HG03520 (cell line): ENCODE data around the gene TMEM200B.
"Not testable (repeated sequence)": the region's sequence is repeated elsewhere in the genome, so short reads cannot be mapped to it uniquely, and the experiment has no call there.

Experiments used
- ATAC-seq: cut with Tn5 transposase; IDR thresholded peaks from one replicate; pipeline ENCODE4 v1.9.1; 2021; ENCODE audit warnings: mild to moderate bottlenecking, moderate library complexity; ENCODE audit not compliant: unreplicated experiment

Gene TMEM200B

DNA sequence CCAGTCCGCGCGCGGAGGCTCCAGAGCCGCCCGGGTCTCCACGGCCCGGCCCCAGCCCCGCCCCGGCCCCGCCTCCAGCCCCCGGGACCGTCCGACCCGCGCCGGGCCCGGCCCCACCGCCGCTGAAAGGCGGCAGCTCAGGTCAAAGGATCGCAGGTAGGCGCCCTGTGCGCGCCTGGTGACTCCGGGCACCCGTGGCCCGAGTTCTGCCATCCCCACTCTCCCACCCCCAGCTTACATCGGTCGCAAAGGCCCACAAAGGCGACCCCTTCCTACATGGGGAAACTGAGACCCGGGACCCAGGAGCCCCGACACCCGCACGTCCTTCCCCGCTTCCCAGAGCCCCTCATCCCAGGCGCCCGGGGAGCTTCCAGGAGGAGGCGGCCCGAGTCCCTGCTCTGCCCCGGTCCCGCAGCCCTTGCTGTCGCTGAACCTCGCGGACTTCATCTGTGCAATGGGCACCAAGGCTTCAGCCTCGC, at the start of gene TMEM200B:
Gene TMEM200B (minus strand): TSS at position 17 of the 479 bp plus-strand sequence. CDS start 2,075 bp downstream, outside the sequence.
- no peak for ATAC-seq

DNA sequence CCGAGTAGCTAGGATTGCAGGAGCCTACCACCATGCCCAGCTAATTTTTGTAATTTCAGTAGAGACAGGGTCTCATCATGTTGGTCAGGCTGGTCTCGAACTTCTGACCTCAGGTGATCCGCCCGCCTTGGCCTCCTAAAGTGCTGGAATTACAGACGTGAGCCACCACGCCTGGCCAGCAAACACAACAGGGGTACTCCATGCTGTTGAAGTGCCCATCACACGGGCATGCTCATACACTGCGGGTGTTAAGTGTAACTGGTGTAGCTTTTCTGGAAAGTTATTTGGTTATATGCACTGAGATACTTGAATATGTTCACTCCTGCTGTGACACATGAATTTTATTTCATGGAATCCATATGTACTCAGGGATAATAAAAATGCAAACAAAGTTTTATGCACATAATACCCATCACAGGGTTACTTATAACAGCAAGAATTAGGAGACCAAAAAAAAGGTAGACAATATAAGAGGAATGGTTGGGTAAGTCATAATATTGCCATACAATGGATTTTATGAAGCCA, 48.8 kb upstream of the TMEM200B start:
- no peak for ATAC-seq

- no peak for ATAC-seq
Measured at GRCh38 chr1:29171521-29171920, 47.8 kb upstream of the TMEM200B start.

DNA sequence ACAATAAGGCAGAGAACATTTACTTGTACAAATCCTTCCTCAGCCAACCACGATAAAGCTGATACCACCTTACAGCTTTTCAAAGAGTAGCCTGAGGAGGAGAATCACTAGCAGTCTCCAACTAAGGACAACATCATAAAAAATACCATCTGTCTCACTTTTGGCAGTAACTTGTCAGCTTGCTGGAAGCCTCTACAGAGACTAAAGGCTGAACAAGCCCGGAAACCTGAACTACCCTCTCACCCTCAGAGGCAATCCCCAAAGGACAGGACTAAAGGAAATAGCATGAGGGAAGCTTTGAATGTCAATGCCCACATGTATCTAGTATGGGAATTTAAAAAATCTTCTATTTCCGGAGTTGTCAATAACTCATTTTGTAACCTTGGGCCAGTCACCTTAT, 47.4 kb upstream of the TMEM200B start:
- ATAC-seq = no peak

- ATAC-seq = no peak
Measured at GRCh38 chr1:29169976-29170375, 46.3 kb upstream of the TMEM200B start.

- ATAC-seq = no peak
Measured at GRCh38 chr1:29167904-29168303, 44.2 kb upstream of the TMEM200B start.

DNA sequence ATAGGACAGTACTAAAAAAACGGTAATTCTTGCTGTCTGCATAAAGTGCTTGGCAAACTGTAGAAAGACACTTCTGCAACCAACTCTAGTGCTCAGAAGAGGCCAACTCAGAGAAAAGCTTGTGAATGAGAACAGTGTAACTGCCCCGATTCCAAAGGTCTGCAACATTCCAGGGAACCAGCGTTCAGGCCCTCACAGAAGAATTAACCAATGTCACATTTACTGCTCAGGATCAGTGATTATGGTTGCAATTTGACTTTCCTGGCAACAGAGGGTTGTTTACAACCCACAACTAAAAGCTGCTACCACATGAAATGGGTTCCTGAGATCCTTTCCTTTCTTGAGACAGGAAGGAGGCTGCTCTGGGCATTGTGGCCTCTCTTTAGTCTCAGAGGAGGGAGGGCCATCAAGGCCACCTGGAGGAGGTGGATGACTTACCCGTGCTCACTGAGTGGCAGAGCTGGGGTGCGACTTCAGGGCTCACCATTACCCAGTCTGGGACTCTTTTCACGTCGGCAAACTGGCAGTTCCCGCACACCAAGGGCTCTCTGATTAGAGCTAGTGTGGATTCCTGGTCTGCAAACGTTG, 42.7 kb upstream of the TMEM200B start:
- no peak for ATAC-seq

GRCh38 chr1:29164588-29164987, 40.9 kb upstream of the TMEM200B start:
- no peak for ATAC-seq

DNA sequence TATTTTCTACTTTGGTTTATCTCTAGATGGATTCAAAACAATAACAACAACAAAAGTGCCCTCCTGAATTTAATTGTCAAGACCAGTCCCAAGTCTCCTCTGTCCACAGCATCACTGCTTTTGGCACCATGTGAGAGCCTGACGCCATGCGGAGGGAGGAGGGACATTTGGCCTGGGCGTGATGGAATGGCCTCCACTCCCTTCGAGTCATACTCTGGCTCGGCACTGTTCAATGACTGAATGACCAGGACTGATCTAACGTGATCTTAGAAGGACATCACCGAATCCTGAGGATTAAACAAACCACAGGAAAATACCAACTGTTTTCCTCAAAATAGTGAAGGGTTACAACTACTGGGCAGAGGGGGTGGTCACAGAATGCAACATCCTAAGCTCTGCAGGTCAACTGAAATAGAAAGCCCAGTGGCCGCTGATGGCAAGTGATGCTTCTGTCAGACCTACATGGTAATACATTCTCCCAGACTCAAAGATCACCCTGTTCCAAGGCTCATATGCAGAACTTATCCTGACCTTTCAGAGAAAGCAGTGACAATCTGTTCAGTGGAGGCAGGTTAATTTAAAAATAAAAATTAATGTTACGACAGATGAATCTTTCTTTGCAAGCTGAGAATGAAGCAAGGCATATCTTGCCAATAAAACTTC, 38.9 kb upstream of the TMEM200B start:
- no peak for ATAC-seq

- no peak for ATAC-seq
Measured at GRCh38 chr1:29162025-29162424, 38.3 kb upstream of the TMEM200B start.

GRCh38 chr1:29159773-29160172, 36.1 kb upstream of the TMEM200B start:
- ATAC-seq = no peak

DNA sequence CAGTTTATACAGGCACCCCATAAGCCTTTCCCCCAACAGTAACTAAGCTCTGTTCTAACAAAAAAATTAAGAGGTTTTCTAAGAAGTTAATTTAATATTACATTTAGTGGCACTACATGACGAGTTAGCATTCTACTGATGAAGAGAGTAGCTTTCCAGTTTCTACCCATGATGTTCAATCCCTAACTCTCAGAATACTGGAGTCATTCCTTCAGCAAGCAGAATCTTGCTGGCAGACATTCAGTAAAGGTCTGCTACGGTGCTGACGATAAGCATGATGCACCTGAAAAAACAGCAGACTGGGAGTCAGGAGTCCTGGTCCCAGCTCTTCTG, 33.5 kb upstream of the TMEM200B start:
- ATAC-seq = no peak

DNA sequence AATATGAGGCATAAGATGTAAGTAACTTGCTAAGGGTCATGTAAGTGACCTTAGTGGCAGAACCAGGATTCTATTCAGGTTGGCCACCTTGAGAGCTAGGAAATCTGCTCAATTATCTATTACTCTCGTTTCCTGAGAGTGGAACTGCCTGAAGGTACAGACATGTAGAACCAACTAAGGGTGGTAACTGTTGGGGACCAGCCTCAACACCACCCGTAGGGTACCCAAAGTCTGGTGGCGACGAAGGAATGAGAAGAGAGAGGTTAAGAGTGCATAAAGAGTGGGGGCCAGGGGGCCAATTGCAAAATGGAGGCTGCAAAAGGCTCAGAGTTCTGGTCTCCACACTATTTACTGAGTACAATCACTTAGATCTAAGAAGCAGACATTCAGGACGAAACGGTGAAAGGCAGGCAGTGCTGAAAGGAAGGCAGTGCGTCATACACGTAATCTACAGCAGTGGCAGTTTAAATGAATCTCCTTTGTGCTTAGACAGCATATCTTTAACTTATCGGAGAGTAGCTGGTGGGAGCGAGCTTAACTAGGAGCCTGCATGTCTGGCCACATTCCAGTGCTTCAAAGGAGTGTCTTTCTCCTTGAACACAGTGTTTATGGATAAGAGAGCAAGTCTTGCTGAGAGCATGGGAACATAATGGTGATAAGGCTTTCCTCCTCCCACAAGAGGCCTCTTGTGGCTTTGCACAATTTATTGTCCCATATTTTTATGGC, 33.0 kb upstream of the TMEM200B start:
- no peak for ATAC-seq

GRCh38 chr1:29152046-29152805, 28.5 kb upstream of the TMEM200B start:
- ATAC-seq = no peak

- not testable (repeated sequence) for ATAC-seq
Measured at GRCh38 chr1:29150346-29150745, 26.6 kb upstream of the TMEM200B start.

DNA sequence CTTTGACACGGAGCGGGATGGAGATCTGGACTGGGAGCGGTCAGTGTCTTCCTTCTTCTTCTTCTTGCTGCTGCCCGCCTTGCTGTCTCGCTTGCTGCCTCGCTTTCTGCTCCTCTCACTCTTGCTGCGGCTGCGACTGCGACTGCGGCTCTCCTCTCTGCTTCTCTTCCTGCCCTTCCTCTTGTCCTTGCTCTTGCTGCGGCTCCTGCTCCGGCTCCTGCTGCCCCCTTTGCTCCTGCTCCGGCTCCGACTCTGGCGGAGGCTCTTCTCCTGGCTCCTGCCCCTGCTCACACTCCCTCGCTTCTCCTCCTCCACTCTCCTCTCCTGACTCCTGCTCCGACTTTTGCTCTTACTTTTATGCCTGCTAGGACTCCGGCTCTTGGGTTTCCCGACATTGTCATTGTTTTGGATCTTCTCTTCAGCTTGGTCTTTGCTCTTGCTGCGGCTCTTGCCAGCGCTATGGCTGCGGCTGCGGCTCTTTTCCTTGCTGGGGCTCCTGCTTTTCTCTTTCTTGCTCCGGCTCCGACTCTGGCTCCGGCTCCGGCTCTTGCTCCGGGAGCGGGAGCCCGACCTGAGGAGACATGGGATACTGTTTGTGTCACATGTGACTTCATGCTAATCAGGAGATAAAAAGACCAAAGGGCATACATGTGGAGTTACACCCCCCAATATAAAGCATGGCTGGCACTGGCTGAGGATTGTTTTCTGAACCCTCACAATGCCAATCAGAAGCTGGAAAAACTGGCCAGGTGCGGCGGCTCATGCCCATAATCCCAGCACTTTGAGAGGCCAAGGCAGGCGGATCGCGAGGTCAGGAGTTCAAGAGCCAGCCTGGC, 25.2 kb upstream of the TMEM200B start:
- no peak for ATAC-seq

DNA sequence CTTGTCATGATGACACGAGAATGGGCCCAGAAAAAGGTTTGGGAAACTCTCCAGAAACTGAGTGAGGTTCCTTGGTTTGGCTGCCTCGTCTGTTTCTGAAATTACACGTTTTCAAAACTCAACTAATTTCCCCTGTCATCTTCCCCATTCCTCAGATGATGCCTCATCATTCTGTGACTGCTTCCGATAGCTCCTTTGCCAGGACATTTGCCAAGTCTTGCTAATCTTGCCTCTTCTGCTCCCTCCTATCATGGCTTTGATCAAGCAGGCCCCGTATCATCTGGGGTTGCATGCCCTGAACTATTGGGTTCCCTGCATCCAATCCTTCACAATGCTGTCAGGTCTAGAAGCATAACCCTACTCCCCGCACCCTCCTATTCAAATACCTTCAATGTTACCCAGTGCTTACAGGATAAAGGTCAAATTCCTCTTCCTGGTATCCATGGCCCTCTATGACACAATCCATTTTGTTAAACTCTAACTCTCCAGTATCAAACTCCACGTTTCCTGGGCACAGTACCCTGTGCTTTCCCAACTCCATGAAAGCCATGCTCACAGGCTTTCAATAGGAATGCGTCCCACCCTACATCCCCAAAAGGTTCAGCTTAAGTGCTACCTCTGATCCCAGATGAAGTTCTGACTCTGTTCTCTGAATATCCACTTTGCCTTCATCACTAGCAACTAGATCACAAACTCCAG, 22.2 kb upstream of the TMEM200B start:
- no peak for ATAC-seq

DNA sequence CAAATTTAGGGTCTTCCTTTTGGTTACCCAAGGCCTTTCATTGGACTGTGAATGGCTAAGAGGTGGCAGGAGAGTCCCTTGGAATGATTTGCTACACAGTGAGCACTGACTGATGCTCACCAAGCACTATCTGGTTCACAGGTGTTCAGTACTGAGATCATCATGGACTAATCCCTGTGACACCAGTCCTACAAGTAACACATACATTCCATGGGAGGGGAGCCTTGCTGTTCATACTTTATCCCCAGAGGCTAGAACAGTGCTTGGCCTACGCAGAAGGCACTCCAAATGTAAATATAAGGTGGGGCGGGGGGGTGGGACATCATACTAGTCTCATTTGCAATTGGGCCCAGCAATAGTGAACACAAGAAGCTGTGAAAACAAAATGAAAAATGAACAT, 20.5 kb upstream of the TMEM200B start:
- ATAC-seq = no peak

DNA sequence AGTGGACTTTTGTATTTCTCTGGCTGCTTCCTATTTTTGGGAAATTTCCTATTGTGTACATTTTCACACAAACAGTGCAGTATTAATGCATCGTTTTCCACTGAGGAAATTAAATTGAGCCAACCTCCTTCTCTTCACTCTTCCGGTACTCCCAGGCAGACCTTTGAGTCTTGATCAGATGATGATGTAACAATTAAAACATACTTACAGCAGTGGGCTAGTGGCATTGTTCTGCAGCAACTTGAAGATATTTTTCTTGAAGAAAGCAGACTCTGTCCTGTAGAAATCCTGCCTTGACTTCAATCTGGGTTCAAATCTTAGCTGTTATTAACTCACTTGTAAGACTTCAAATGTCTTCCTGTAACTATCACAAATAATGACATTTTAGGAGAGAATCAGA, 19.0 kb upstream of the TMEM200B start:
- no peak for ATAC-seq
